ENCODE measurements around the gene CYP2J2.
"Not testable (repeated sequence)": the region's sequence is repeated elsewhere in the genome, so short reads cannot be mapped to it uniquely, and the experiment has no call there.

The CYP2J2 gene

GRCh38 chr1:59917785-59918180 lies 8.8 kb downstream of the CYP2J2 start:
- no peak for DNase-seq

GRCh38 chr1:59917026-59917784 lies 9.4 kb downstream of the CYP2J2 start:
- DNase-seq: no peak

GRCh38 chr1:59915516-59915915 lies 11.1 kb downstream of the CYP2J2 start:
- DNase-seq: no peak

GRCh38 chr1:59914791-59915286 lies 11.7 kb downstream of the CYP2J2 start:
- DNase-seq: not testable (repeated sequence)

GRCh38 chr1:59908682-59909081 lies 17.9 kb downstream of the CYP2J2 start:
- DNase-seq: no peak

- DNase-seq: no peak
Observed at GRCh38 chr1:59908084-59908483, 18.5 kb downstream of the CYP2J2 start.

- DNase-seq: no peak
Observed at GRCh38 chr1:59906931-59907330, 19.6 kb downstream of the CYP2J2 start.

- DNase-seq: peak; percentile 3
Observed at GRCh38 chr1:59903141-59903754, 23.3 kb downstream of the CYP2J2 start.

- no peak for DNase-seq
Observed at GRCh38 chr1:59901770-59902388, 24.7 kb downstream of the CYP2J2 start.

- no peak for DNase-seq
Observed at GRCh38 chr1:59900640-59901039, 25.9 kb downstream of the CYP2J2 start.

GRCh38 chr1:59898927-59899326 lies 27.6 kb downstream of the CYP2J2 start:
- no peak for DNase-seq

- DNase-seq: no peak
Observed at GRCh38 chr1:59897165-59897564, 29.4 kb downstream of the CYP2J2 start.

- peak; percentile 2 for DNase-seq
Observed at GRCh38 chr1:59892841-59893811, 33.4 kb downstream of the CYP2J2 start.

GRCh38 chr1:59885160-59885832 lies 41.3 kb downstream of the CYP2J2 start:
- peak; percentile 19 for DNase-seq

GRCh38 chr1:59880735-59881134 lies 45.8 kb downstream of the CYP2J2 start:
- DNase-seq: no peak

- DNase-seq: no peak
Observed at GRCh38 chr1:59879996-59880505, 46.5 kb downstream of the CYP2J2 start.

- DNase-seq: peak; percentile 12
Observed at GRCh38 chr1:59879574-59879973, 47.0 kb downstream of the CYP2J2 start.

- DNase-seq: no peak
Observed at GRCh38 chr1:59878370-59878769, 48.2 kb downstream of the CYP2J2 start.

- DNase-seq: no peak
Observed at GRCh38 chr1:59877108-59877682, 49.4 kb downstream of the CYP2J2 start.

- no peak for DNase-seq
Observed at GRCh38 chr1:59871746-59872145, 54.8 kb downstream of the CYP2J2 start.

GRCh38 chr1:59866462-59866861 lies 60.1 kb downstream of the CYP2J2 start:
- DNase-seq: no peak

All from NCI-H1105 treated with DMSO at 0.1 percent for 48 hours (cell line).